ENCODE data around the gene VTI1A. TPM values are rescaled to one million over a fixed set of nuclear protein-coding genes. Genes with fewer than 3 reads are reported as not detected.

Gene VTI1A
- total and polyA plus RNA-seq, 2 of the 13 experiments (the other 11 are each of a cell fraction or from before 2014, with no cell fraction given) = 11.7 to 32.7 TPM

DNA sequence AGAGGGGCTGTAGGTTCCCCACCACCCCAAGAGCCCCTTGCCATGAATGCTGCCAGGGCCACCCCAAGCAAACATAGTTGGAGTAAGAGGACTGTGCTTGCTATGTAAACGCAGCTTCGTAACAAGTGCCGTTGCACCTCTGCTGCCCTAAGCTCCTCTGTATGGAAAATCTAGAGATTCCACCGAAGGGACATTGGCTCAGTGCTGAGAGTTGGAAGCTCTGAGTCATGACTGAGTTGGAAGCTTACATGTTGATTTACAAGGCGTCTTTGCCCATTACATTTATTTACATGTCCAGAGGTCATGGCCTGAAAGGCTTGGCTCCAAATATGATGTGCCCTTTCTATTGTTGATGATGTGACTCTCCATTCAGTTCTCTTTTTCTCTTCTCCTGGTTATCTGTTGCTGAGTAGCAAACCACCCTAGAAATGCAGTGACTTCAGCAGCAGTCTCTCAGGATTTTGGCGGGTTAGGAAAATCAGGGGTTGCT lies 270.0 kb downstream of the VTI1A start (continued):
- TF ChIP-seq, protein P1, sequence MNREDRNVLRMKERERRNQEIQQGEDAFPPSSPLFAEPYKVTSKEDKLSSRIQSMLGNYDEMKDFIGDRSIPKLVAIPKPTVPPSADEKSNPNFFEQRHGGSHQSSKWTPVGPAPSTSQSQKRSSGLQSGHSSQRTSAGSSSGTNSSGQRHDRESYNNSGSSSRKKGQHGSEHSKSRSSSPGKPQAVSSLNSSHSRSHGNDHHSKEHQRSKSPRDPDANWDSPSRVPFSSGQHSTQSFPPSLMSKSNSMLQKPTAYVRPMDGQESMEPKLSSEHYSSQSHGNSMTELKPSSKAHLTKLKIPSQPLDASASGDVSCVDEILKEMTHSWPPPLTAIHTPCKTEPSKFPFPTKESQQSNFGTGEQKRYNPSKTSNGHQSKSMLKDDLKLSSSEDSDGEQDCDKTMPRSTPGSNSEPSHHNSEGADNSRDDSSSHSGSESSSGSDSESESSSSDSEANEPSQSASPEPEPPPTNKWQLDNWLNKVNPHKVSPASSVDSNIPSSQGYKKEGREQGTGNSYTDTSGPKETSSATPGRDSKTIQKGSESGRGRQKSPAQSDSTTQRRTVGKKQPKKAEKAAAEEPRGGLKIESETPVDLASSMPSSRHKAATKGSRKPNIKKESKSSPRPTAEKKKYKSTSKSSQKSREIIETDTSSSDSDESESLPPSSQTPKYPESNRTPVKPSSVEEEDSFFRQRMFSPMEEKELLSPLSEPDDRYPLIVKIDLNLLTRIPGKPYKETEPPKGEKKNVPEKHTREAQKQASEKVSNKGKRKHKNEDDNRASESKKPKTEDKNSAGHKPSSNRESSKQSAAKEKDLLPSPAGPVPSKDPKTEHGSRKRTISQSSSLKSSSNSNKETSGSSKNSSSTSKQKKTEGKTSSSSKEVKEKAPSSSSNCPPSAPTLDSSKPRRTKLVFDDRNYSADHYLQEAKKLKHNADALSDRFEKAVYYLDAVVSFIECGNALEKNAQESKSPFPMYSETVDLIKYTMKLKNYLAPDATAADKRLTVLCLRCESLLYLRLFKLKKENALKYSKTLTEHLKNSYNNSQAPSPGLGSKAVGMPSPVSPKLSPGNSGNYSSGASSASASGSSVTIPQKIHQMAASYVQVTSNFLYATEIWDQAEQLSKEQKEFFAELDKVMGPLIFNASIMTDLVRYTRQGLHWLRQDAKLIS (CRISPR knock-in tag; IDR thresholded peaks at IDR 0.05) = no peak
- TF ChIP-seq ZBTB38 (CRISPR knock-in tag; IDR thresholded peaks at IDR 0.05) = no peak
- TF ChIP-seq ZKSCAN1 (IDR thresholded peaks at IDR 0.05; ENCODE audit: low read length) = no peak
- peak; percentile 87 for TF ChIP-seq PAXIP1 (CRISPR knock-in tag; conservative IDR thresholded peaks at IDR 0.05)
- TF ChIP-seq ELF3 (CRISPR knock-in tag; IDR thresholded peaks at IDR 0.05) = peak; percentile 76
- TF ChIP-seq KAT8 (CRISPR knock-in tag; IDR thresholded peaks at IDR 0.05) = 0 out of 2 replicates have a peak, but pooled peaks have one; percentile 34
- TF ChIP-seq SAP130 (CRISPR knock-in tag; IDR thresholded peaks at IDR 0.05; ENCODE audit: low read depth) = peak; percentile 74
- TF ChIP-seq MAFK (conservative IDR thresholded peaks at IDR 0.05 in 1 of 2, IDR thresholded peaks at IDR 0.05 in 1 of 2; ENCODE audit: low read length in 2 of 2) = no peak
- TF ChIP-seq THRA (CRISPR knock-in tag; IDR thresholded peaks at IDR 0.05; ENCODE audit: borderline replicate concordance) = peak; percentile 73; the same call in 1 of the 2 replicates
- TF ChIP-seq SRSF4 (IDR thresholded peaks at IDR 0.05; ENCODE audit: low read depth, low read length, poor library complexity, severe bottlenecking) = no peak
- TF ChIP-seq, protein P2, sequence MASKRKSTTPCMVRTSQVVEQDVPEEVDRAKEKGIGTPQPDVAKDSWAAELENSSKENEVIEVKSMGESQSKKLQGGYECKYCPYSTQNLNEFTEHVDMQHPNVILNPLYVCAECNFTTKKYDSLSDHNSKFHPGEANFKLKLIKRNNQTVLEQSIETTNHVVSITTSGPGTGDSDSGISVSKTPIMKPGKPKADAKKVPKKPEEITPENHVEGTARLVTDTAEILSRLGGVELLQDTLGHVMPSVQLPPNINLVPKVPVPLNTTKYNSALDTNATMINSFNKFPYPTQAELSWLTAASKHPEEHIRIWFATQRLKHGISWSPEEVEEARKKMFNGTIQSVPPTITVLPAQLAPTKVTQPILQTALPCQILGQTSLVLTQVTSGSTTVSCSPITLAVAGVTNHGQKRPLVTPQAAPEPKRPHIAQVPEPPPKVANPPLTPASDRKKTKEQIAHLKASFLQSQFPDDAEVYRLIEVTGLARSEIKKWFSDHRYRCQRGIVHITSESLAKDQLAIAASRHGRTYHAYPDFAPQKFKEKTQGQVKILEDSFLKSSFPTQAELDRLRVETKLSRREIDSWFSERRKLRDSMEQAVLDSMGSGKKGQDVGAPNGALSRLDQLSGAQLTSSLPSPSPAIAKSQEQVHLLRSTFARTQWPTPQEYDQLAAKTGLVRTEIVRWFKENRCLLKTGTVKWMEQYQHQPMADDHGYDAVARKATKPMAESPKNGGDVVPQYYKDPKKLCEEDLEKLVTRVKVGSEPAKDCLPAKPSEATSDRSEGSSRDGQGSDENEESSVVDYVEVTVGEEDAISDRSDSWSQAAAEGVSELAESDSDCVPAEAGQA (IDR thresholded peaks at IDR 0.05; ENCODE audit: low read depth) = 0 out of 2 replicates have a peak, but pooled peaks have one; percentile 25
- TF ChIP-seq, protein P2 (CRISPR knock-in tag; IDR thresholded peaks at IDR 0.05; ENCODE audit: borderline replicate concordance) = no peak
- 0 out of 2 replicates have a peak, but pooled peaks have one; percentile 27 for TF ChIP-seq ZMYM3 (CRISPR knock-in tag; IDR thresholded peaks at IDR 0.05)
- TF ChIP-seq ZNF747 (CRISPR knock-in tag; IDR thresholded peaks at IDR 0.05; ENCODE audit: borderline replicate concordance) = no peak
- TF ChIP-seq RCOR2 (CRISPR knock-in tag; IDR thresholded peaks at IDR 0.05) = peak; percentile 91

Measured in HepG2 (cell line).